Measurements from ENCODE around the gene MRPL4. TPM values are rescaled to one million over a fixed set of nuclear protein-coding genes. Genes with fewer than 3 reads are reported as not detected.

The MRPL4 gene
- total and polyA plus RNA-seq, 2 experiments from 2014 or later = 78.5 to 129 TPM

DNA sequence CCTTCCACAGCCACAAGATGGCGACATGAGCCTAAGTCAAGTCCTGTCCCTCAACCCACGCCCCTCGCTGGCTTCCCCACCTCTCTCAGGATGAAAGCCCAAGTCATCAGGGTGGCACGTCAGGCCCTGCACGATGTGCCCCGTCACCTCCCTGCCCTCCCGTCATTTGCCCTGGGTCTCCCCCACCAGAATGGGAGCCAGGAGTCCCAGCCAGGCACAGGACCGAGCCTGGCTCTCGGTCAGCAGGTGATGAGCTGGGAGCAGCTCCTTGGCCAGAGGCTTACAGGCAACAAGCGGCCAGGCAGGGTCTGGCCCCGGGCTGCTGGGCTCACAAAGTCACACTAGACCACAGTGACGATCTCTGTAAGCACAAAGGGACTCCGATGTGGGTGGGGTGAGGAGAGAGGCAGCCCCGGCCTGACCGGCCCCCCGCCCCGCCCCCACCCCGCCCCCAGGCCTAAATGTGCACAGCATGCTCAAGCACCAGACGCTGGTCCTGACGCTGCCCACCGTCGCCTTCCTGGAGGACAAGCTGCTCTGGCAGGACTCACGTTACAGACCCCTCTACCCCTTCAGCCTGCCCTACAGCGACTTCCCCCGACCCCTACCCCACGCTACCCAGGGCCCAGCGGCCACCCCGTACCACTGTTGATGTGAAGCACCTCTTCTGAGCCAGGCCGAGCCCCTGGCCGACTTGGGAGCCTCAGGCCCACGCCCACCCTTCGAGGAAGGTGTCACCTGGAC, 7.3 kb downstream of the MRPL4 start:
- H3K4me3 ChIP-seq = no peak overlapping the region
- peak; percentile 87 to 91 for DNase-seq (ENCODE audit: low read depth in 1 of 2, low spot score in 1 of 2)
- TF ChIP-seq, protein P1, sequence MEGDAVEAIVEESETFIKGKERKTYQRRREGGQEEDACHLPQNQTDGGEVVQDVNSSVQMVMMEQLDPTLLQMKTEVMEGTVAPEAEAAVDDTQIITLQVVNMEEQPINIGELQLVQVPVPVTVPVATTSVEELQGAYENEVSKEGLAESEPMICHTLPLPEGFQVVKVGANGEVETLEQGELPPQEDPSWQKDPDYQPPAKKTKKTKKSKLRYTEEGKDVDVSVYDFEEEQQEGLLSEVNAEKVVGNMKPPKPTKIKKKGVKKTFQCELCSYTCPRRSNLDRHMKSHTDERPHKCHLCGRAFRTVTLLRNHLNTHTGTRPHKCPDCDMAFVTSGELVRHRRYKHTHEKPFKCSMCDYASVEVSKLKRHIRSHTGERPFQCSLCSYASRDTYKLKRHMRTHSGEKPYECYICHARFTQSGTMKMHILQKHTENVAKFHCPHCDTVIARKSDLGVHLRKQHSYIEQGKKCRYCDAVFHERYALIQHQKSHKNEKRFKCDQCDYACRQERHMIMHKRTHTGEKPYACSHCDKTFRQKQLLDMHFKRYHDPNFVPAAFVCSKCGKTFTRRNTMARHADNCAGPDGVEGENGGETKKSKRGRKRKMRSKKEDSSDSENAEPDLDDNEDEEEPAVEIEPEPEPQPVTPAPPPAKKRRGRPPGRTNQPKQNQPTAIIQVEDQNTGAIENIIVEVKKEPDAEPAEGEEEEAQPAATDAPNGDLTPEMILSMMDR (IDR thresholded peaks at IDR 0.05; ENCODE audit: low read depth, low read length) = peak; percentile 74
- no peaks in the 10 kb centered on the region for H3K27me3 ChIP-seq
- no peak overlapping the region for H3K27ac ChIP-seq
- no peaks in the 10 kb centered on the region for H3K9me3 ChIP-seq (ENCODE audit: low read depth)
- no peaks in the 10 kb centered on the region for H3K4me1 ChIP-seq (ENCODE audit: low read depth)
- H3K36me3 ChIP-seq = peaks cover 21% of the 10 kb centered on the region

DNA sequence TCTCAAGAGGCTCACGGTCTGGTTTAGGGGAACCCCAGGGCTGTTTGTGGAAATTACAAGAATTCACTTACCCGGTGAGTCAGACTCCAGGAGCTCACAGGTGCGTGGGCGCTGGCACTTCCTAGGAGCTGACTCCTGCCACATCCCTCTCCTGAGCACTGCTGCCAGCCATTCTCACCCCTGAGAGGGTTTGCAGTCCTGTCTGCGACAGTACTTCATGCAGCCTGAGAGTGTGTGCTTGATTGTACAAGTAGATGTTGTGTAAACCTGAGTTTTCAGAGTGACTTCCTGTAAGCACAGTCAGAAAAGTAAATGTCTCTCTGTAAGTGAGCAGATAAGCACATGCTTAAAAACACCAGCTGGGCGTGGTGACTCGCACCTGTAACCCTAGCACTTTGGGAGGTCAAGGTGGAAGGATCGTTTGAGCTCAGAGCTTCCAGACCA, 8.1 kb downstream of the MRPL4 start:
- Histone ChIP-seq H3K27ac (no peak overlapping the region), H3K4me3 (no peak overlapping the region), H3K27me3 (no peaks in the 10 kb centered on the region), H3K4me1 (ENCODE audit: low read depth) (no peaks in the 10 kb centered on the region), H3K36me3 (peaks cover 16% of the 10 kb centered on the region), H3K9me3 (ENCODE audit: low read depth) (no peaks in the 10 kb centered on the region)
- DNase-seq (ENCODE audit: low read depth in 1 of 2, low spot score in 1 of 2) = no peak
- TF ChIP-seq, protein P1 (IDR thresholded peaks at IDR 0.05; ENCODE audit: low read depth, low read length) = no peak

DNA sequence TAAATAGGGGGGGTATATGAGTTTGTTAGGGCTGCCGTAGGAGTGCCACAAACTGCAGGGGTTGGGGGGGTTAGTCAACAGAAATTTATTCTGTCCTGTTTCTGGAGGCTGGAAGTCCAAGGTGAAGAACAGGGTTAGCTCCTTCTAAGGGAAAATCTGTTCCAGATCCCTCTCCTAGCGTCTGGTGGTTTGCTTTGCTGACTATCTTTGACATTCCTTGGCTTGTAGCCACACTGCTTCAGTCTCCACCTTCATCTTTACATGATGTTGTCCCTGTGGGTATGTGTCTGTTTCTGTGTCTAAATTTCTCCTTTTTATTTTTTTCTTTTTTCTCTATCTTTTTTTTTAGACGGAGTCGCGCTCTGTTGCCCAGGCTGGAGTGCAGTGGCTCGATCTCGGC, 10.8 kb downstream of the MRPL4 start:
- Histone ChIP-seq H3K4me1 (ENCODE audit: low read depth) (no peaks in the 10 kb centered on the region), H3K9me3 (ENCODE audit: low read depth) (no peaks in the 10 kb centered on the region), H3K27me3 (no peaks in the 10 kb centered on the region), H3K36me3 (peaks cover 6% of the 10 kb centered on the region), H3K4me3 (no peak overlapping the region), H3K27ac (no peak overlapping the region)
- peak in 1 of 2 donors; percentile 65 for DNase-seq (ENCODE audit: low read depth in 1 of 2, low spot score in 1 of 2)
- TF ChIP-seq, protein P1 (IDR thresholded peaks at IDR 0.05; ENCODE audit: low read depth, low read length) = no peak

DNA sequence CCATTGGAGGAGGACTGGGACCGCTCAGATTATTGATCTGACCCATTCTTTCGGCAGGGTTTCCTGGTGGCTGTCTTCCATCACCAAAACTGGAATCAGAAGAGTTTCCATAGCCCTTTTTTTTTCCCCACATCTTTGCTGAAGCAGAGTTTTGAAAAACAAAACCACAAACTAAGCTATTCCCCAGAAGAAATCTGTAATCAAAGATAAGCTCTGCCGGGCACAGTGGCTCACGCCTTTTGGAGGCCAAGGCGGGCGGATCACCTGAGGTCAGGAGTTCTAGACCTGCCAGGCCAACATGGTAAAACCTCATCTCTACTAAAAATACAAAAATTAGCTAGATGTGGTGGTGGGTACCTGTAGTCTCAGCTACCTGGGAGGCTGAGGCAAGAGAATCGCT, 14.7 kb downstream of the MRPL4 start:
- Histone ChIP-seq H3K36me3 (no peaks in the 10 kb centered on the region), H3K27ac (no peak overlapping the region), H3K27me3 (peaks cover 22% of the 10 kb centered on the region), H3K4me1 (ENCODE audit: low read depth) (no peaks in the 10 kb centered on the region), H3K9me3 (ENCODE audit: low read depth) (no peaks in the 10 kb centered on the region), H3K4me3 (no peak overlapping the region)
- no peak for DNase-seq (ENCODE audit: low read depth in 1 of 2, low spot score in 1 of 2)
- TF ChIP-seq, protein P1 (IDR thresholded peaks at IDR 0.05; ENCODE audit: low read depth, low read length) = no peak

DNA sequence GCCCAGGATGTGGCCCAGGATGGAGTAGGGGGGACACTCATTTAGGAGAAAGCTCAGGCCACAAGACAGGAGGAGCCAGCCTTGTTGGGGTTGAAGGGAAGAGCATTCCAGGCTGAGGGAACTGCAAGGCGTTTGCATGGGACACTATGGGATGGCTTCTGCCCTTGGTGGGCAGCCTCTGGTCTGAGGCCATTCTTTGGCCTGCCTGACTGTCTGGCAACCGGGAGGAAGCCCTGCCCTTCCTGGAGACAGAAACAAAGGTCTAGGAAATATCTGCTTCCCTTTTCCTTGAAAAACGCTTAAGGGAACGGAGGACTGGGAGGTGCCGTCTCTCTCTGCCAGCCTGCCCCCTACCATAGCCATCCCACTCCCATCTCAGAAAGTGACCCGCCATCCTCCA, 16.1 kb downstream of the MRPL4 start:
- Histone ChIP-seq H3K27me3 (peaks cover 33% of the 10 kb centered on the region), H3K4me1 (ENCODE audit: low read depth) (no peaks in the 10 kb centered on the region), H3K4me3 (no peak overlapping the region), H3K27ac (no peak overlapping the region), H3K9me3 (ENCODE audit: low read depth) (no peaks in the 10 kb centered on the region), H3K36me3 (no peaks in the 10 kb centered on the region)
- DNase-seq (ENCODE audit: low read depth in 1 of 2, low spot score in 1 of 2) = no peak
- TF ChIP-seq, protein P1 (IDR thresholded peaks at IDR 0.05; ENCODE audit: low read depth, low read length) = no peak
